ENCODE data around the gene TWSG1. TPM values are rescaled to one million over a fixed set of nuclear protein-coding genes. Genes with fewer than 3 reads are reported as not detected.

Gene TWSG1
- total and polyA plus RNA-seq, 3 experiments from 2014 or later, result 4.9 to 14.2 (median 13.1) TPM

DNA sequence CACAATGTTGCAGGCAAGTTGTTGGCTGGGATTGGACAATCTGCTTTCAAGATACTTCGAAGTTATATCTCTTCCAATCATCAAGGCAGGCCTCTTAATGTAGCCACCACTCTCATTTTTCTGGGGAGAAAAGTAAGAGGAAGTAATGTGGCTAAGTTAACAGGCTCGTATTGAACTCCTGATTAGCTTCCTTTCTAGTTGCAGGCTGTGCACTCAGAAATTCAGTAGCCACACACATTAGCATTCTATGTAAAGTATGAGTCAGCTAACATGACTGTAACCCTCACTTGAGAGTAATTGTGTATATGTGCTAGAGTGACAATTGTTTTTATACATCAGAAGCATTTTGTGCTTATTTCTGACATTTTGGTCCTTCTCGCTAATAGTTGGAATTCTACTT lies 3.3 kb downstream of the TWSG1 start:
- H3K4me3 ChIP-seq (ENCODE audit: low read length), result no peak overlapping the region
- H3K36me3 Mint-ChIP-seq, result peaks cover 9 to 32% (median 15%) of the 10 kb centered on the region in 3 donors
- H3K4me1 Mint-ChIP-seq, result peaks cover 19 to 43% (median 31%) of the 10 kb centered on the region in 3 donors

DNA sequence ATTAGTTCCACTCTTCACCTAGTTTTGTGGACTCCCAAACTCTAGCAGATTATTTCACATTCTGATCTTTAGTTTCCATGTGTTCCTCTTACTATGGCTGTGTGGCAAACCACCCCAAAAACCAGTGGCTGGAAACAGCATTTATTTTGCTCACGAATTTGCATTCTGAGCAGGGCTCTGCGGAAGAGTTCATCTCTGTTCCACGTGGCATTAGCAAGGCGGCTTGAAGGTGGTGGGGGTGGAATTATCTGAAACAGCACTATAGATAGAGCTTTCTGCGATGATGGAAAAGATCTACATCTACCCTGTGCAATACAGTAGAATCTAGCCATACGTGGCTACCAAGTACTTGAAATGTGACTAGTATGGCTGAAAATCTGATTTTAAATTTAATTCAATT lies 5.9 kb downstream of the TWSG1 start:
- H3K9me3 ChIP-seq (ENCODE audit: low read length), result no peaks in the 10 kb centered on the region
- ChIA-PET CTCF (no interaction called here), POLR2A (no interaction called here)
- no peak overlapping the region for H3K27ac ChIP-seq (ENCODE audit: low read depth, low read length)
- Mint-ChIP-seq H3K27ac (no peak overlapping the region), H3K27me3 (no peaks in the 10 kb centered on the region), H3K4me3 (no peak overlapping the region), H3K36me3 (peaks cover 22 to 41% (median 24%) of the 10 kb centered on the region in 3 donors), H3K4me1 (peaks cover 10 to 34% (median 22%) of the 10 kb centered on the region in 3 donors), H3K9me3 (no peaks in the 10 kb centered on the region)
- no peaks in the 10 kb centered on the region for H3K27me3 ChIP-seq (ENCODE audit: insufficient read depth, low read length, poor library complexity, severe bottlenecking)
- H3K36me3 ChIP-seq (ENCODE audit: insufficient read depth, low read length), result peaks cover 10% of the 10 kb centered on the region
- no peak overlapping the region for H3K4me3 ChIP-seq (ENCODE audit: low read length)
- peaks cover 3% of the 10 kb centered on the region for H3K4me1 ChIP-seq (ENCODE audit: insufficient read depth, low read length)
- DNase-seq, result no peak

More for the DNA sequence above, 3.3 kb downstream of the TWSG1 start:
- Histone ChIP-seq H3K4me1 (ENCODE audit: insufficient read depth, low read length) (peaks cover 6% of the 10 kb centered on the region), H3K36me3 (ENCODE audit: insufficient read depth, low read length) (peaks cover 4% of the 10 kb centered on the region), H3K27ac (ENCODE audit: low read depth, low read length) (no peak overlapping the region), H3K27me3 (ENCODE audit: insufficient read depth, low read length, poor library complexity, severe bottlenecking) (no peaks in the 10 kb centered on the region), H3K9me3 (ENCODE audit: low read length) (no peaks in the 10 kb centered on the region)
- no peak for DNase-seq
- H3K4me3 Mint-ChIP-seq, result peak overlapping the region in 1 of 7 donors; percentile 72
- H3K9me3 Mint-ChIP-seq, result no peaks in the 10 kb centered on the region
- CTCF ChIA-PET, result no interaction called here
- no peaks in the 10 kb centered on the region for H3K27me3 Mint-ChIP-seq
- POLR2A ChIA-PET, result no interaction called here
- no peak overlapping the region for H3K27ac Mint-ChIP-seq

DNA sequence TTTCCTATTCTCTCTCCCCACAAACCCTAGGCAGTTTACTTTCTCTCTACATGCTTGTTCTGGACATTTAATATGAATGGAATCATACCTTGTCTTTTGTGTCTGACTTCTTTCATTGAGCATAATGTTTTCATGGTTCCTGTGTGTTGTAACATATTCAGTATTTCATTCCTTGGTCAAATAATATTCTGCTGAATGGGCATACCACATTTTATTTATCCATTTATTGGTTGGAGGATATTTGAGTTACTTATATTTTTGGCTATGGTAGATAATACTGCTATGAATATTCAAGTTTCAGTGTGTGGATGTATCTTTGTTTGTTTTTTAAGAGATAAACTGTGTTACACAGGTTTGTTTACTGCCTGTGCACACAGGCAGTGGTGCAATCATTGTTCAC lies 9.0 kb downstream of the TWSG1 start:
- no peak for DNase-seq
- H3K36me3 Mint-ChIP-seq, result peaks cover 19 to 32% (median 22%) of the 10 kb centered on the region in 3 donors
- no peaks in the 10 kb centered on the region for H3K27me3 Mint-ChIP-seq
- peaks cover 10% of the 10 kb centered on the region for H3K36me3 ChIP-seq (ENCODE audit: insufficient read depth, low read length)
- H3K27me3 ChIP-seq (ENCODE audit: insufficient read depth, low read length, poor library complexity, severe bottlenecking), result no peaks in the 10 kb centered on the region
- ChIA-PET CTCF (no interaction called here), POLR2A (no interaction called here)
- H3K4me1 Mint-ChIP-seq, result peaks cover 6 to 24% (median 7%) of the 10 kb centered on the region in 3 donors
- no peaks in the 10 kb centered on the region for H3K4me1 ChIP-seq (ENCODE audit: insufficient read depth, low read length)
- H3K27ac ChIP-seq (ENCODE audit: low read depth, low read length), result no peak overlapping the region
- no peak overlapping the region for H3K27ac Mint-ChIP-seq
- H3K9me3 ChIP-seq (ENCODE audit: low read length), result no peaks in the 10 kb centered on the region
- no peaks in the 10 kb centered on the region for H3K9me3 Mint-ChIP-seq
- no peak overlapping the region for H3K4me3 Mint-ChIP-seq
- H3K4me3 ChIP-seq (ENCODE audit: low read length), result no peak overlapping the region

DNA sequence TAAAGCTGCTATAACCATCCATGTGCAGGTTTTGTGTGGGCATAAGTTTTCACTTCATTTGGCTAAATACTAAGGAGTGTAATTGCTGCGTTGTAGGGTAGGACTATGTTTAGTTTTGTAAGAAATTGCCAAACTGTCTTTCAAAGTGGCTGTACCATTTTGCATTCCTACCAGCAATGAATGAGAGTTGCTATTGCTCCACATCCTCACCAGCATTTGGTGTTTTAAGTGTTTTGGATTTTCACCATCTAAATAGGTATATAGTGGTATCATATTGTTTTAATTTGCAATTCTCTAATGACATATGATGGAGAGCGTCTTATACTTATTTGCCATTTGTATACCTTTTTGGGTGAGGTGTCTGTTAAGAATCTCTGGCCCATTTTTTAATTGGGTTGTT lies 12.2 kb downstream of the TWSG1 start:
- H3K9me3 Mint-ChIP-seq, result no peaks in the 10 kb centered on the region
- Histone ChIP-seq H3K4me1 (ENCODE audit: insufficient read depth, low read length) (no peaks in the 10 kb centered on the region), H3K4me3 (ENCODE audit: low read length) (no peak overlapping the region), H3K27ac (ENCODE audit: low read depth, low read length) (no peak overlapping the region), H3K36me3 (ENCODE audit: insufficient read depth, low read length) (peaks cover 6% of the 10 kb centered on the region), H3K9me3 (ENCODE audit: low read length) (no peaks in the 10 kb centered on the region), H3K27me3 (ENCODE audit: insufficient read depth, low read length, poor library complexity, severe bottlenecking) (no peaks in the 10 kb centered on the region)
- no peaks in the 10 kb centered on the region for H3K27me3 Mint-ChIP-seq
- DNase-seq, result no peak
- peaks cover 6 to 23% (median 7%) of the 10 kb centered on the region in 3 donors for H3K4me1 Mint-ChIP-seq
- ChIA-PET CTCF (no interaction called here), POLR2A (no interaction called here)
- peaks cover 12 to 22% (median 20%) of the 10 kb centered on the region in 3 donors for H3K36me3 Mint-ChIP-seq
- no peak overlapping the region for H3K27ac Mint-ChIP-seq
- no peak overlapping the region for H3K4me3 Mint-ChIP-seq

DNA sequence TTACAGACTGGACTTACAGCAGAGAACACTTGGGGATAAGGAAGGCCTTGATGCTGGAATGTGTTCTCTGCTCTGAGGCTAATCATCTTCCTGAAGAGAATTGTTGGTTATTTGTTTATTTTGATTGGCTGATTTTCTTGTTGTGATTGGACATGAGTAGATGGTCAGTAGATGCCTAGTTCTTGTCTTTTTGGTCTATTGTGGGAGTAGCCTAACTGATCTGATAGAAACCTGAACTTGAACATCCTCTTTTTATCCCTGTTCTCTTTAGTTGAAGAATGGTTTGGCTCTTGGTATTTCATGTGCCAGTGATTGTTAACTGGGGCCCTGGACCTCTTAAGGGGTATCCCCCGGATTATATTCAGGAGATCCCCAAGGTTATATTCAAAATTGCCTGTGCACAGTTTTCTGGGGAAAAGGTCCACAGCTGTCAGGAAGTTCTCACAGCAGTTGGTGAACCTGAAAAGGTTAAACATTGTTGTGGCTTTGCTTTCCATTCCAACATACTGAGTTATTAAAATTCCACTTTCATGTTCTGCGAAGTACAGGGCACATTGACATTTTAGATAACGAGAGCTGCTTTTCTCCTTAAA lies 13.6 kb downstream of the TWSG1 start:
- Histone ChIP-seq H3K4me1 (ENCODE audit: insufficient read depth, low read length) (no peaks in the 10 kb centered on the region), H3K27me3 (ENCODE audit: insufficient read depth, low read length, poor library complexity, severe bottlenecking) (no peaks in the 10 kb centered on the region), H3K27ac (ENCODE audit: low read depth, low read length) (no peak overlapping the region), H3K36me3 (ENCODE audit: insufficient read depth, low read length) (peaks cover 6% of the 10 kb centered on the region), H3K4me3 (ENCODE audit: low read length) (no peak overlapping the region), H3K9me3 (ENCODE audit: low read length) (no peaks in the 10 kb centered on the region)
- POLR2A ChIA-PET, result no interaction called here
- Mint-ChIP-seq H3K27me3 (no peaks in the 10 kb centered on the region), H3K9me3 (no peaks in the 10 kb centered on the region), H3K36me3 (peaks cover 10 to 16% (median 14%) of the 10 kb centered on the region in 3 donors), H3K27ac (no peak overlapping the region), H3K4me3 (no peak overlapping the region), H3K4me1 (peaks cover 6 to 18% (median 7%) of the 10 kb centered on the region in 3 donors)
- no peak for DNase-seq
- CTCF ChIA-PET, result no interaction called here

DNA sequence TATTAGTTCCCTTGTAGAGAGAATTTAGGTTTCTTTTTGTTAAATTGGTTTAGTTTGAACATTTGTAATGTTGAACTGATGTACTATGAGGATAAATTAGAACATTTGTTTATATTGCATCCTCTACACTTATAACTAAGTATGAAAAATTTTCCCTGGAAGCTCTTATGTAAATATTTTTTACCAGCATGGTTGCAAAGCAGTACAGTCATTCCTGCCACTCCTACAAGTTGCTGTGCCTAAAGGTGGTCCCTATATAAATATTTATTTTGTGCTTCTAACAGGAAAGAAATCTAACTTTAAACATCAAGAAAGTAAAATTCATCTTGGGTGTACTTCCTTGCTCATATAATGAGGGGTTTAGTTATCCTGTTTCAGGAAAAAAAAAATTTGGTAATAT lies 14.2 kb downstream of the TWSG1 start:
- CTCF ChIA-PET, result no interaction called here
- Mint-ChIP-seq H3K4me1 (peaks cover 6 to 18% (median 7%) of the 10 kb centered on the region in 3 donors), H3K4me3 (no peak overlapping the region), H3K9me3 (no peaks in the 10 kb centered on the region), H3K27ac (no peak overlapping the region), H3K27me3 (no peaks in the 10 kb centered on the region), H3K36me3 (peaks cover 8 to 11% (median 10%) of the 10 kb centered on the region in 3 donors)
- H3K36me3 ChIP-seq (ENCODE audit: insufficient read depth, low read length), result peaks cover 2% of the 10 kb centered on the region
- DNase-seq, result no peak
- H3K4me3 ChIP-seq (ENCODE audit: low read length), result no peak overlapping the region
- H3K27me3 ChIP-seq (ENCODE audit: insufficient read depth, low read length, poor library complexity, severe bottlenecking), result no peaks in the 10 kb centered on the region
- no peak overlapping the region for H3K27ac ChIP-seq (ENCODE audit: low read depth, low read length)
- POLR2A ChIA-PET, result no interaction called here
- no peaks in the 10 kb centered on the region for H3K9me3 ChIP-seq (ENCODE audit: low read length)
- H3K4me1 ChIP-seq (ENCODE audit: insufficient read depth, low read length), result no peaks in the 10 kb centered on the region

DNA sequence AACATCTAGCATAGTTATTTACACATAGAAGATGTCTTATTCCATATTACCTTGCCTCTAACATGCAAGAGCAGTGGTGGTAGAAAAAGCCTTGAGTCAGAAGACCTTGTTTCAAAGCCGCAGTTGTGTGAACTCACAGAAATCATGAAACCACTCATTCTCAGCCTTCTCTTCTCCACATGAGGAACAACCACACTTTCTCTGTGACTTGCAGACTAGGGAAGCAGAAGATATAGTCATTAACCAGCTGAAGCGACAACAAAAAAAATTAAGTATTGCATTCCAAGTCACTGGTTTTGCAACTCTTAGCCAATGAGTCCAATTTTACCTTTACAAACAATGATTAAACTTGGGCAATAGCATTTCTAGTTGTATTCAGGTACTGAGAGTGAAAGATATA lies 19.0 kb downstream of the TWSG1 start:
- H3K9me3 ChIP-seq (ENCODE audit: low read length), result no peaks in the 10 kb centered on the region
- H3K4me1 ChIP-seq (ENCODE audit: insufficient read depth, low read length), result no peaks in the 10 kb centered on the region
- Mint-ChIP-seq H3K4me3 (no peak overlapping the region), H3K36me3 (peaks cover 1 to 7% (median 3%) of the 10 kb centered on the region in 3 donors), H3K4me1 (peaks cover 0 to 7% (median 7%) of the 10 kb centered on the region in 3 donors), H3K27me3 (no peaks in the 10 kb centered on the region), H3K9me3 (no peaks in the 10 kb centered on the region), H3K27ac (no peak overlapping the region)
- no peaks in the 10 kb centered on the region for H3K36me3 ChIP-seq (ENCODE audit: insufficient read depth, low read length)
- DNase-seq, result no peak
- no peak overlapping the region for H3K27ac ChIP-seq (ENCODE audit: low read depth, low read length)
- H3K4me3 ChIP-seq (ENCODE audit: low read length), result no peak overlapping the region
- no peaks in the 10 kb centered on the region for H3K27me3 ChIP-seq (ENCODE audit: insufficient read depth, low read length, poor library complexity, severe bottlenecking)
- ChIA-PET CTCF (no interaction called here), POLR2A (no interaction called here)

DNA sequence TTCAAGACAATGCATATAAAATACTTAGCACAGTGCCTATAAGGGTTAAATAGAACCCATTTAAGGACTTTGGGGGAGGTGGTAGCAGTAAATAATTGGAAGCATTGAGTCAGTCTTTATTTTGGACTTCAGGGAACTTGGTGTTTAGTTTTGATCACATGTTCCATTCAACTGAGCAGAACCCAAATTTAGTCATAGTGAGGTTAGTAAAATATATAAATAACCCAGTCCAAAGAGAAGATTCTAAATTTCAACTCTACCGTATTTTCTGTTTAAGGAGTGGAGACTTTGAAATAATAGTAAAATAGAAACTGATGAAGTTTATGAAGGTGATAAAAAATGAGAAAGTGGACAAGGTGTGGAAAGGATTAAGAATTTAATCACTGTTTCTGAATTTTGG lies 19.7 kb downstream of the TWSG1 start:
- Mint-ChIP-seq H3K27me3 (no peaks in the 10 kb centered on the region), H3K9me3 (no peaks in the 10 kb centered on the region), H3K4me3 (no peak overlapping the region), H3K4me1 (peaks cover 0 to 7% (median 7%) of the 10 kb centered on the region in 3 donors), H3K27ac (no peak overlapping the region), H3K36me3 (peaks cover 1 to 7% (median 3%) of the 10 kb centered on the region in 3 donors)
- ChIA-PET POLR2A (no interaction called here), CTCF (no interaction called here)
- Histone ChIP-seq H3K4me1 (ENCODE audit: insufficient read depth, low read length) (no peaks in the 10 kb centered on the region), H3K9me3 (ENCODE audit: low read length) (no peaks in the 10 kb centered on the region), H3K27me3 (ENCODE audit: insufficient read depth, low read length, poor library complexity, severe bottlenecking) (no peaks in the 10 kb centered on the region), H3K27ac (ENCODE audit: low read depth, low read length) (no peak overlapping the region), H3K36me3 (ENCODE audit: insufficient read depth, low read length) (no peaks in the 10 kb centered on the region), H3K4me3 (ENCODE audit: low read length) (no peak overlapping the region)
- no peak for DNase-seq

Measured in CD8-positive, alpha-beta memory T cell (primary cell).